IMR-90 (cell line): ENCODE measurements around the gene PYY. TPM values are rescaled to one million over a fixed set of nuclear protein-coding genes. Genes with fewer than 3 reads are reported as not detected.

Experiments used
- ATAC-seq: fragments of 200-7000 bp; cut with Tn5 transposase; 2 replicates; pipeline ENCODE4 v1.9.1; 2020; ENCODE audit warnings: low read depth, mild to moderate bottlenecking, moderate library complexity
- BruUV-seq: library from RNA; stranded (reverse); fragments of 400-500 nt; replicated peaks from 2 replicates; lab custom pipeline; 2021; lab: Mats Ljungman, UMichigan
- CTCF ChIA-PET: fragments of 300-600 bp; formaldehyde crosslinking; extraction: SDS; loops from one replicate; lab custom pipeline; 2021; ENCODE audit warnings: antibody characterized with exemption; lab: Yijun Ruan, JAX
- POLR2A ChIA-PET: fragments of 300-600 bp; sonication (Branson Sonifier 250); formaldehyde crosslinking; loops from one replicate; lab custom pipeline; 2022; ENCODE audit warnings: antibody characterized with exemption; ENCODE audit not compliant: unreplicated experiment; lab: Charles Lee
- DNase-seq: peaks from one replicate; pipeline ENCODE4 v3.0.0; 2013
- H2AFZ ChIP-seq: replicated peaks from 2 replicates; pipeline ENCODE3; 2013; ENCODE audit warnings: low read length, mild to moderate bottlenecking; ENCODE audit not compliant: poor library complexity
- H2AK5ac ChIP-seq: 2 replicates; pipeline ENCODE4 v1.6.1; 2013; ENCODE audit warnings: low read depth, low read length, inconsistent platforms
- H2AK9ac ChIP-seq: replicated peaks from 2 replicates; pipeline ENCODE3; 2013; ENCODE audit warnings: mild to moderate bottlenecking, low read depth, low read length, moderate library complexity; ENCODE audit not compliant: poor library complexity
- H2BK120ac ChIP-seq: 2 replicates; pipeline ENCODE4 v1.6.1; 2013; ENCODE audit warnings: low read depth, low read length, inconsistent platforms
- H2BK15ac ChIP-seq: 3 replicates; pipeline ENCODE4 v1.6.1; 2013; ENCODE audit warnings: low read depth, low read length, inconsistent platforms
- H2BK20ac ChIP-seq: 2 replicates; pipeline ENCODE4 v1.6.1; 2013; ENCODE audit warnings: low read depth, mild to moderate bottlenecking, inconsistent platforms, low read length, moderate library complexity
- H2BK5ac ChIP-seq: 2 replicates; pipeline ENCODE4 v1.6.1; 2013; ENCODE audit warnings: mild to moderate bottlenecking, low read depth, low read length, inconsistent platforms; ENCODE audit not compliant: poor library complexity, severe bottlenecking
- H3K14ac ChIP-seq: replicated peaks from 2 replicates; pipeline ENCODE4 v1.6.1; 2013; ENCODE audit warnings: low read depth, low read length, inconsistent platforms
- H3K18ac ChIP-seq: 2 replicates; pipeline ENCODE4 v1.6.1; 2013; ENCODE audit warnings: low read depth, low read length, control low read depth
- H3K23ac ChIP-seq: 2 replicates; pipeline ENCODE4 v1.6.1; 2013; ENCODE audit warnings: low read depth, low read length, inconsistent platforms
- H3K27ac ChIP-seq: 2 replicates; pipeline ENCODE4 v1.5.1; 2013; ENCODE audit warnings: mild to moderate bottlenecking, control low read depth, low read length; ENCODE audit not compliant: insufficient read depth
- H3K27me3 ChIP-seq: 2 replicates; pipeline ENCODE4 v1.6.1; 2013; ENCODE audit warnings: low read length; ENCODE audit not compliant: control insufficient read depth, insufficient read depth
- H3K36me3 ChIP-seq: 2 replicates; pipeline ENCODE4 v1.6.1; 2013; ENCODE audit warnings: low read length, mixed read lengths; ENCODE audit not compliant: control insufficient read depth, insufficient read depth
- H3K4ac ChIP-seq: 2 replicates; pipeline ENCODE4 v1.6.1; 2013; ENCODE audit warnings: low read depth, low read length, inconsistent platforms
- H3K4me1 ChIP-seq: 2 replicates; pipeline ENCODE4 v1.6.1; 2013; ENCODE audit warnings: low read length, mixed read lengths; ENCODE audit not compliant: control insufficient read depth, insufficient read depth
- H3K4me2 ChIP-seq: 2 replicates; pipeline ENCODE4 v1.6.1; 2013; ENCODE audit warnings: low read depth, mild to moderate bottlenecking, control low read depth, low read length, moderate library complexity
- H3K4me3 ChIP-seq: 2 replicates; pipeline ENCODE4 v1.5.1; 2013; ENCODE audit warnings: low read depth, mild to moderate bottlenecking, control low read depth, low read length, moderate library complexity; ENCODE audit not compliant: insufficient read depth
- H3K56ac ChIP-seq: 2 replicates; pipeline ENCODE4 v1.6.1; 2013; ENCODE audit warnings: low read length, inconsistent platforms; ENCODE audit not compliant: insufficient read depth; ENCODE audit errors: extremely low read depth
- H3K79me1 ChIP-seq, 2 experiments: 2 replicates each; pipeline ENCODE4 v1.6.1; 2013; ENCODE audit warnings: low read length in 2 of 2, inconsistent platforms in 1 of 2, low read depth in 1 of 2
- H3K9ac ChIP-seq: 2 replicates; pipeline ENCODE4 v1.6.1; 2013; ENCODE audit warnings: low read depth, low read length, control low read depth
- H3K9me1 ChIP-seq: 2 replicates; pipeline ENCODE4 v1.6.1; 2013; ENCODE audit warnings: low read length, inconsistent platforms; ENCODE audit not compliant: insufficient read depth
- H3K9me3 ChIP-seq: 2 replicates; pipeline ENCODE4 v1.6.1; 2013; ENCODE audit warnings: low read length; ENCODE audit not compliant: control insufficient read depth, insufficient read depth
- H4K20me1 ChIP-seq: 2 replicates; pipeline ENCODE4 v1.6.1; 2013; ENCODE audit warnings: low read length, inconsistent platforms; ENCODE audit not compliant: insufficient read depth
- H4K5ac ChIP-seq: 2 replicates; pipeline ENCODE4 v1.6.1; 2013; ENCODE audit warnings: mild to moderate bottlenecking, low read depth, low read length, control low read depth
- H4K8ac ChIP-seq, 2 experiments: 2 replicates each; pipeline ENCODE4 v1.6.1; 2013; ENCODE audit warnings: low read depth in 2 of 2, low read length in 2 of 2, control low read depth in 1 of 2, inconsistent platforms in 1 of 2
- H4K91ac ChIP-seq: 2 replicates; pipeline ENCODE4 v1.6.1; 2013; ENCODE audit warnings: low read depth, low read length, inconsistent platforms; ENCODE audit not compliant: insufficient read depth
- BHLHE40 ChIP-seq: fragments of 150-350 bp; IDR thresholded peaks from 2 replicates; pipeline ENCODE4 v1.6.1; 2016; ENCODE audit warnings: mild to moderate bottlenecking, low read depth, low read length
- CEBPB ChIP-seq: IDR thresholded peaks from 2 replicates; pipeline ENCODE4 v1.6.1; 2012; ENCODE audit warnings: low read depth, low read length, improper control_type of control experiment
- CHD1 ChIP-seq: IDR thresholded peaks from 2 replicates; pipeline ENCODE4 v1.6.1; 2012; ENCODE audit warnings: low read depth, low read length, improper control_type of control experiment
- FOS ChIP-seq: fragments of 150-350 bp; IDR thresholded peaks from 2 replicates; pipeline ENCODE4 v1.6.1; 2016; ENCODE audit warnings: low read depth, low read length
- MAFK ChIP-seq: IDR thresholded peaks from 2 replicates; pipeline ENCODE4 v1.6.1; 2012; ENCODE audit warnings: low read depth, low read length, improper control_type of control experiment
- MAZ ChIP-seq: IDR thresholded peaks from 2 replicates; pipeline ENCODE4 v1.6.1; 2012; ENCODE audit warnings: low read depth, mild to moderate bottlenecking, low read length, improper control_type of control experiment, moderate library complexity, borderline replicate concordance
- MXI1 ChIP-seq: IDR thresholded peaks from 2 replicates; pipeline ENCODE4 v1.6.1; 2012; ENCODE audit warnings: low read depth, mild to moderate bottlenecking, low read length, moderate library complexity, borderline replicate concordance
- NFE2L2 ChIP-seq: fragments of 150-350 bp; IDR thresholded peaks from 2 replicates; pipeline ENCODE4 v1.6.1; 2016; ENCODE audit warnings: low read depth, mild to moderate bottlenecking, low read length
- POLR2A ChIP-seq: IDR thresholded peaks from 2 replicates; pipeline ENCODE4 v1.6.1; 2012; ENCODE audit warnings: mild to moderate bottlenecking, low read depth, low read length
- RAD21 ChIP-seq: IDR thresholded peaks from 2 replicates; pipeline ENCODE4 v1.6.1; 2012; ENCODE audit warnings: low read length, improper control_type of control experiment
- RFX5 ChIP-seq: IDR thresholded peaks from 2 replicates; pipeline ENCODE4 v1.8.0; 2012; ENCODE audit warnings: low read depth, mild to moderate bottlenecking, low read length, moderate library complexity
- SMC3 ChIP-seq: fragments of 150-350 bp; IDR thresholded peaks from 2 replicates; pipeline ENCODE4 v1.6.1; 2016; ENCODE audit warnings: low read depth, mild to moderate bottlenecking, antibody characterized with exemption, low read length, moderate library complexity
- USF2 ChIP-seq: fragments of 150-350 bp; IDR thresholded peaks from 2 replicates; pipeline ENCODE4 v1.6.1; 2017; ENCODE audit warnings: mild to moderate bottlenecking, antibody characterized with exemption, low read length, low read depth
- WGBS, 2 experiments: methylation state at CpG; one replicate each; pipeline versions ENCODE4 v1.1.5 to v1.1.7; 2013; ENCODE audit warnings: missing lambda C conversion rate in 2 of 2; ENCODE audit not compliant: insufficient read length in 1 of 2; ENCODE audit errors: extremely low coverage in 2 of 2; 5-methylcytosine and 5-hydroxymethylcytosine counted together
- dilution Hi-C: fragments of 300-500 bp; cut with HindIII; formaldehyde crosslinking; loops from one replicate; pipeline ENCODE4 v1.14.3; 2018; ENCODE audit warnings: low sequenced_read_pairs; ENCODE audit not compliant: unreplicated experiment
- in situ Hi-C: fragments of 300-500 bp; cut with MboI; formaldehyde crosslinking; loops from 3 replicates; pipeline ENCODE4 v1.14.3; 2019; ENCODE audit warnings: low sequenced_read_pairs, inconsistent platforms, mixed read lengths
- intact Hi-C: fragments of 100-400 bp; cut with micrococcal nuclease; formaldehyde crosslinking; loops from 2 replicates; pipeline ENCODE4 v1.10.0; 2022
- polyA plus RNA-seq, 3 experiments: library from polyadenylated mRNA; depleted of rRNA; stranded (reverse); fragments of >200 nt; gene quantifications; 2 replicates each; pipeline ENCODE4 v1.2.3, GENCODE V29; 2012; ENCODE audit warnings: low replicate concordance in 1 of 3
- total RNA-seq: library from RNA; depleted of rRNA; stranded (reverse); fragments of >200 nt; gene quantifications from 2 replicates; pipeline ENCODE4 v1.2.3, GENCODE V29; 2012

The PYY gene
- total and polyA plus RNA-seq, 2 of the 4 experiments (the other 2 are of a cell fraction): not detected

- TF ChIP-seq MAZ: no peak
- no peak for TF ChIP-seq CEBPB
- TF ChIP-seq FOS: no peak
- no peak for TF ChIP-seq RAD21
- TF ChIP-seq USF2: no peak
Measured at GRCh38 chr17:43986225-43986981, 32.7 kb upstream of the PYY start (continued).

- ATAC-seq: peak; percentile 14; the same call in 1 of the 2 replicates
- TF ChIP-seq RFX5: no peak
- TF ChIP-seq POLR2A: no peak
- TF ChIP-seq CHD1: no peak
- TF ChIP-seq MAZ: no peak
- no peak for TF ChIP-seq RAD21
- TF ChIP-seq CEBPB: no peak
- no peak for TF ChIP-seq MAFK
- no peak for TF ChIP-seq BHLHE40
- TF ChIP-seq MXI1: no peak
- TF ChIP-seq FOS: no peak
- TF ChIP-seq USF2: no peak
- TF ChIP-seq SMC3: no peak
- TF ChIP-seq NFE2L2: no peak
Measured at GRCh38 chr17:43984521-43984920, 30.8 kb upstream of the PYY start.

More at GRCh38 chr17:43984521-43984920, 30.8 kb upstream of the PYY start:
- CTCF ChIA-PET: no interaction called here
- H2BK120ac ChIP-seq: no peak overlapping the region
- no peak overlapping the region for H3K23ac ChIP-seq
- in situ Hi-C loops: no loop called here
- H3K18ac ChIP-seq: no peak overlapping the region
- H3K79me1 ChIP-seq: no peaks in the 10 kb centered on the region
- H3K4ac ChIP-seq: no peak overlapping the region
- no peak overlapping the region; the same call in 1 of the 2 replicates for H3K4me2 ChIP-seq
- no peak overlapping the region for H4K91ac ChIP-seq
- no peaks in the 10 kb centered on the region for H3K36me3 ChIP-seq
- dilution Hi-C loops: no loop called here
- H3K27me3 ChIP-seq: peaks cover 71% of the 10 kb centered on the region
- no peak overlapping the region for H3K14ac ChIP-seq
- WGBS, 2 experiments: no CpG with 5 or more reads among the region's 8 CpGs
- no peak overlapping the region for H3K27ac ChIP-seq
- POLR2A ChIA-PET: no interaction called here
- H3K56ac ChIP-seq: no peak overlapping the region
- H2AK5ac ChIP-seq: no peak overlapping the region
- H2BK15ac ChIP-seq: no peak overlapping the region
- no peak overlapping the region for H3K4me3 ChIP-seq
- no peaks in the 10 kb centered on the region for H3K9me3 ChIP-seq
- no peak overlapping the region for H2BK5ac ChIP-seq
- intact Hi-C loops: no loop called here
- H4K20me1 ChIP-seq: no peaks in the 10 kb centered on the region
- H3K4me1 ChIP-seq: peaks cover 2% of the 10 kb centered on the region; the same call in 1 of the 2 replicates
- H4K5ac ChIP-seq: no peak overlapping the region
- no TSS peak for BruUV-seq
- H2AFZ ChIP-seq: peak overlapping the region; percentile 62
- H4K8ac ChIP-seq: no peak overlapping the region
- no peak overlapping the region for H2AK9ac ChIP-seq
- H3K9ac ChIP-seq: no peak overlapping the region
- H2BK20ac ChIP-seq: no peak overlapping the region
- no peak for DNase-seq
- no peaks in the 10 kb centered on the region for H3K9me1 ChIP-seq
